Type B pancreatic cell (in vitro differentiated cells): ENCODE data around the gene PRKD1. TPM values are rescaled to one million over a fixed set of nuclear protein-coding genes. Genes with fewer than 3 reads are reported as not detected.

Experiments
- DNase-seq: peaks from one replicate; pipeline ENCODE4 v3.0.0; 2021; ENCODE audit warnings: mixed read lengths; ENCODE audit not compliant: unreplicated experiment; ENCODE audit errors: extremely low spot score
- H3K27ac Mint-ChIP-seq: 2 replicates; pipeline ENCODE4 v1.8.0; 2021; ENCODE audit warnings: mild to moderate bottlenecking, mixed read lengths
- H3K27me3 Mint-ChIP-seq: 2 replicates; pipeline ENCODE4 v1.8.0; 2021; ENCODE audit warnings: mixed read lengths
- H3K36me3 Mint-ChIP-seq: 2 replicates; pipeline ENCODE4 v1.8.0; 2021; ENCODE audit warnings: mixed read lengths
- H3K4me1 Mint-ChIP-seq: one replicate; pipeline ENCODE4 v1.8.0; 2021; ENCODE audit warnings: mixed read lengths; ENCODE audit not compliant: unreplicated experiment
- H3K4me3 Mint-ChIP-seq: 2 replicates; pipeline ENCODE4 v1.8.0; 2021; ENCODE audit warnings: mild to moderate bottlenecking, mixed read lengths
- H3K9me3 Mint-ChIP-seq: 2 replicates; pipeline ENCODE4 v1.8.0; 2021; ENCODE audit warnings: mixed read lengths
- CTCF ChIP-seq: fragments of 200-600 bp; sonication (generic); conservative IDR thresholded peaks from 2 replicates; pipeline ENCODE4 v1.5.0; 2021; ENCODE audit warnings: antibody characterized with exemption, mild to moderate bottlenecking
- total RNA-seq: library from RNA; stranded (reverse); gene quantifications from 2 replicates; pipeline ENCODE4 v1.2.1, GENCODE V29; 2021; ENCODE audit warnings: low replicate concordance

The PRKD1 gene
- total RNA-seq, 1 donor from 2014 or later, result 16.3 TPM

GRCh38 chr14:29918981-29919380 lies 8.7 kb downstream of the PRKD1 start:
- no peak for TF ChIP-seq CTCF
- Mint-ChIP-seq H3K4me3 (no peak overlapping the region), H3K27me3 (no peaks in the 10 kb centered on the region), H3K9me3 (no peaks in the 10 kb centered on the region), H3K36me3 (no peaks in the 10 kb centered on the region), H3K27ac (no peak overlapping the region), H3K4me1 (no peaks in the 10 kb centered on the region)
- DNase-seq, result no peak

- no peak for TF ChIP-seq CTCF
- DNase-seq, result no peak
- H3K4me1 Mint-ChIP-seq, result no peaks in the 10 kb centered on the region
- H3K4me3 Mint-ChIP-seq, result no peak overlapping the region
- no peaks in the 10 kb centered on the region for H3K9me3 Mint-ChIP-seq
- no peaks in the 10 kb centered on the region for H3K36me3 Mint-ChIP-seq
- H3K27ac Mint-ChIP-seq, result no peak overlapping the region
- no peaks in the 10 kb centered on the region for H3K27me3 Mint-ChIP-seq
Observed at GRCh38 chr14:29913566-29913965, 14.1 kb downstream of the PRKD1 start.

GRCh38 chr14:29911810-29912209 lies 15.8 kb downstream of the PRKD1 start:
- no peak overlapping the region for H3K27ac Mint-ChIP-seq
- peaks cover 3% of the 10 kb centered on the region for H3K4me1 Mint-ChIP-seq
- no peak overlapping the region for H3K4me3 Mint-ChIP-seq
- no peaks in the 10 kb centered on the region for H3K27me3 Mint-ChIP-seq
- H3K36me3 Mint-ChIP-seq, result no peaks in the 10 kb centered on the region
- TF ChIP-seq CTCF, result no peak
- no peaks in the 10 kb centered on the region for H3K9me3 Mint-ChIP-seq
- DNase-seq, result no peak

GRCh38 chr14:29908652-29909577 lies 18.7 kb downstream of the PRKD1 start:
- no peak for DNase-seq
- Mint-ChIP-seq H3K27ac (no peak overlapping the region), H3K9me3 (no peaks in the 10 kb centered on the region), H3K27me3 (no peaks in the 10 kb centered on the region), H3K4me1 (peaks cover 16% of the 10 kb centered on the region), H3K4me3 (no peak overlapping the region), H3K36me3 (no peaks in the 10 kb centered on the region)
- TF ChIP-seq CTCF, result no peak

GRCh38 chr14:29906256-29906870 lies 21.3 kb downstream of the PRKD1 start:
- Mint-ChIP-seq H3K27me3 (no peaks in the 10 kb centered on the region), H3K9me3 (no peaks in the 10 kb centered on the region), H3K36me3 (no peaks in the 10 kb centered on the region), H3K4me1 (peaks cover 16% of the 10 kb centered on the region), H3K4me3 (no peak overlapping the region), H3K27ac (no peak overlapping the region)
- TF ChIP-seq CTCF, result no peak
- DNase-seq, result no peak
